ENCODE data around the gene MAST4. TPM values are rescaled to one million over a fixed set of nuclear protein-coding genes. Genes with fewer than 3 reads are reported as not detected.

Gene MAST4
- total and polyA plus RNA-seq, 2 donors (not counting 1 experiment from before 2014, with no cell fraction given): 7.0 to 15.2 TPM

- H3K4me1 ChIP-seq (ENCODE audit: control insufficient read depth, extremely low read depth, insufficient read depth, low read length): no peaks in the 10 kb centered on the region
- no peak overlapping the region for H3K9ac ChIP-seq (ENCODE audit: insufficient read depth, low read length)
- no peak overlapping the region for H3K27ac ChIP-seq (ENCODE audit: insufficient read depth, low read length)
- H3K79me2 ChIP-seq (ENCODE audit: control insufficient read depth, insufficient read depth, low read length): no peaks in the 10 kb centered on the region
- H3K9me3 ChIP-seq (ENCODE audit: control insufficient read depth, insufficient read depth, low read depth, low read length): no peaks in the 10 kb centered on the region
- TF ChIP-seq EZH2 (IDR thresholded peaks at IDR 0.05; ENCODE audit: low read length, missing control alignments) (no peak), CTCF (conservative IDR thresholded peaks at IDR 0.05 in 1 of 2, IDR thresholded peaks at IDR 0.05 in 1 of 2; ENCODE audit: low read depth in 1 of 2, low read length in 2 of 2) (no peak)
- H3K27me3 ChIP-seq (ENCODE audit: control insufficient read depth, insufficient read depth, low read length): no peaks in the 10 kb centered on the region
- no peak overlapping the region for H2AFZ ChIP-seq (ENCODE audit: low read length)
- peaks cover 6% of the 10 kb centered on the region for H3K36me3 ChIP-seq (ENCODE audit: control insufficient read depth, insufficient read depth, low read length)
- no peaks in the 10 kb centered on the region for H4K20me1 ChIP-seq (ENCODE audit: control insufficient read depth, extremely low read depth, insufficient read depth, low read length)
- no peak overlapping the region for H3K4me2 ChIP-seq (ENCODE audit: extremely low read depth, insufficient read depth, low read length)
- DNase-seq (ENCODE audit: low read depth in 2 of 2): no peak
- H3K4me3 ChIP-seq (replicated peaks in 1 of 4; ENCODE audit: control extremely low read depth in 1 of 4, insufficient read depth in 1 of 4, low read depth in 3 of 4, low read length in 4 of 4): no peak overlapping the region
Measured at GRCh38 chr5:67144183-67144639, 548.0 kb downstream of the MAST4 start.

GRCh38 chr5:67146574-67146973 lies 550.4 kb downstream of the MAST4 start:
- DNase-seq (ENCODE audit: low read depth in 2 of 2): peak in 1 of 2 donors; percentile 66
- Histone ChIP-seq H3K4me2 (ENCODE audit: extremely low read depth, insufficient read depth, low read length) (no peak overlapping the region), H3K79me2 (ENCODE audit: control insufficient read depth, insufficient read depth, low read length) (no peaks in the 10 kb centered on the region), H3K4me3 (replicated peaks in 1 of 4; ENCODE audit: control extremely low read depth in 1 of 4, insufficient read depth in 1 of 4, low read depth in 3 of 4, low read length in 4 of 4) (no peak overlapping the region), H3K27me3 (ENCODE audit: control insufficient read depth, insufficient read depth, low read length) (no peaks in the 10 kb centered on the region), H3K9me3 (ENCODE audit: control insufficient read depth, insufficient read depth, low read depth, low read length) (no peaks in the 10 kb centered on the region), H2AFZ (ENCODE audit: low read length) (no peak overlapping the region), H3K9ac (ENCODE audit: insufficient read depth, low read length) (no peak overlapping the region), H3K4me1 (ENCODE audit: control insufficient read depth, extremely low read depth, insufficient read depth, low read length) (no peaks in the 10 kb centered on the region), H3K36me3 (ENCODE audit: control insufficient read depth, insufficient read depth, low read length) (peaks cover 6% of the 10 kb centered on the region), H3K27ac (ENCODE audit: insufficient read depth, low read length) (no peak overlapping the region), H4K20me1 (ENCODE audit: control insufficient read depth, extremely low read depth, insufficient read depth, low read length) (no peaks in the 10 kb centered on the region)
- TF ChIP-seq CTCF (conservative IDR thresholded peaks at IDR 0.05 in 1 of 2, IDR thresholded peaks at IDR 0.05 in 1 of 2; ENCODE audit: low read depth in 1 of 2, low read length in 2 of 2): no peak
- TF ChIP-seq EZH2 (IDR thresholded peaks at IDR 0.05; ENCODE audit: low read length, missing control alignments): no peak

- Histone ChIP-seq H3K4me3 (replicated peaks in 1 of 4; ENCODE audit: control extremely low read depth in 1 of 4, insufficient read depth in 1 of 4, low read depth in 3 of 4, low read length in 4 of 4) (no peak overlapping the region), H3K4me1 (ENCODE audit: control insufficient read depth, extremely low read depth, insufficient read depth, low read length) (no peaks in the 10 kb centered on the region), H3K36me3 (ENCODE audit: control insufficient read depth, insufficient read depth, low read length) (peaks cover 6% of the 10 kb centered on the region), H2AFZ (ENCODE audit: low read length) (no peak overlapping the region), H3K9me3 (ENCODE audit: control insufficient read depth, insufficient read depth, low read depth, low read length) (no peaks in the 10 kb centered on the region), H3K9ac (ENCODE audit: insufficient read depth, low read length) (no peak overlapping the region), H3K27me3 (ENCODE audit: control insufficient read depth, insufficient read depth, low read length) (no peaks in the 10 kb centered on the region), H4K20me1 (ENCODE audit: control insufficient read depth, extremely low read depth, insufficient read depth, low read length) (no peaks in the 10 kb centered on the region), H3K27ac (ENCODE audit: insufficient read depth, low read length) (no peak overlapping the region), H3K4me2 (ENCODE audit: extremely low read depth, insufficient read depth, low read length) (no peak overlapping the region), H3K79me2 (ENCODE audit: control insufficient read depth, insufficient read depth, low read length) (no peaks in the 10 kb centered on the region)
- DNase-seq (ENCODE audit: low read depth in 2 of 2): no peak
- no peak for TF ChIP-seq CTCF (conservative IDR thresholded peaks at IDR 0.05 in 1 of 2, IDR thresholded peaks at IDR 0.05 in 1 of 2; ENCODE audit: low read depth in 1 of 2, low read length in 2 of 2)
Measured at GRCh38 chr5:67146981-67147380, 550.8 kb downstream of the MAST4 start.

Measured in fibroblast of lung (primary cell).